Measurements from ENCODE around the gene JCAD. TPM values are rescaled to one million over a fixed set of nuclear protein-coding genes. Genes with fewer than 3 reads are reported as not detected.

The JCAD gene
- total RNA-seq, 2 experiments from 2014 or later, result not detected

DNA sequence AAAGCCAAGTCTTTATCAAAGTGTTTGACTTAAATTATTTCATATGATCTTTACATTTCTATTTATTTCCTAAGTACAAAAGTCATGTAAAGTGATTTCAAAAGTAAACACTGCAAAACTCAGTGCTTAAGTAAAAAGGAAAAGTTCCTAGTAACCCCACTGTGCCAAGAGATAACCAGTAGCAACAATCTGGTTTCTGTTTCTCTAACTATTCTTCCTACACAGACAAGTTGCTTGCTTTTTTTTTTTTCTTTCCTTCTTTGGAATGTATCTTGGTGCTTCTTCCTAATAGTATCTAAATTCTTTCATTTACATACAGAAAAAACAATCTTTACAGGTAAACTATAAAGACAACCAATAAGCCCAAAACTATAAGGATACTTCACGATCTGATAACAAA is 3.1 kb downstream of the JCAD start:
- ChIA-PET POLR2A (no interaction called here), CTCF (no interaction called here)
- no peak overlapping the region for H3K4me3 Mint-ChIP-seq
- H3K27me3 Mint-ChIP-seq, result peaks cover 42% of the 10 kb centered on the region
- H3K4me1 Mint-ChIP-seq, result peaks cover 5% of the 10 kb centered on the region
- intact Hi-C loops (cut with DNase I, micrococcal nuclease), result no loop called here
- no peaks in the 10 kb centered on the region for H3K36me3 Mint-ChIP-seq (ENCODE audit: low read depth)
- ATAC-seq (no peak), DNase-seq (no peak)
- H3K9me3 Mint-ChIP-seq (ENCODE audit: low read depth), result no peaks in the 10 kb centered on the region
- no peak overlapping the region for H3K27ac Mint-ChIP-seq

DNA sequence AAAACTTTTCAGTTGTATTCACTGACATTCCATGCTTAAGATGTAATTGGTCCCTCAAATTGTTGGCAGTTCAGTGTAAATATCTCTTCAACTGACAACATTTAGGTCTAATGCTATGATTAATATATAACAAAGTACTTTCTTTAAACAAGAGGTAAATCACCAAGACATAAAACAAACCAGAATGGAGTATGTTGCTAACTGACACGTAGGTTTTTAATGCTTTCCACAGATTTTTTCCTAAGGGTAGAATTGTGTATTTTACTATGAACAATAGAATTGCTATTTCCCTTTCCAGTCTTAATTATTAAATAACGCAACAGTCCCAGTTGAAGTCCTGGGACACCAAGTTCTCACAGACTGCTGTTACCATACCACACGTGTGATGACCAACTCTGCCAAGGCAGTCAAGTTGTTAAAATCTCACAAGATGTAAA is 4.1 kb downstream of the JCAD start:
- no peak for DNase-seq
- Mint-ChIP-seq H3K4me3 (no peak overlapping the region), H3K9me3 (ENCODE audit: low read depth) (no peaks in the 10 kb centered on the region), H3K36me3 (ENCODE audit: low read depth) (no peaks in the 10 kb centered on the region), H3K4me1 (peaks cover 5% of the 10 kb centered on the region), H3K27ac (no peak overlapping the region), H3K27me3 (peaks cover 41% of the 10 kb centered on the region)
- ATAC-seq, result no peak
- intact Hi-C loops (cut with DNase I, micrococcal nuclease), result no loop called here
- CTCF ChIA-PET, result no interaction called here
- POLR2A ChIA-PET, result no interaction called here

DNA sequence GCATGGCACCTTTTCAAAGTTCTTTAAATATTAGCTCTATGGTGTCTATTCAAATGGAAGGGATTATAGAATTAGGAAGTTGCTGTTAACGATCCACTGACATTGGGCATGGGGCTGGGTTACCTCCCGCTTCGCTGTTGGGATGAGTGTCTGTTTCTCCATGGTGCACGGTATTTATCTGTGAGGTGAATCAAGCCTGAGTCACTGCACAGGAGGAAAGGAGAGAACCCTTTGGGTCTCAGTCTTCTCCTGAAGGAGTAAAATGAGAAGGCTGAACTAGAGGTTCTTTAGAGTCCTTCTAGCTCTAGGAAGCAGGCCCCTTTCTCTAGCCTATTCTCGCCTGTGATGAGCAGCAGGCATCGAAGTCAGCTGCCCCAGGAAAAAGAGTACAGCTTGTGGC is 7.3 kb downstream of the JCAD start:
- ATAC-seq (no peak), DNase-seq (no peak)
- POLR2A ChIA-PET, result no interaction called here
- H3K27ac Mint-ChIP-seq, result no peak overlapping the region
- intact Hi-C loops (cut with DNase I, micrococcal nuclease), result no loop called here
- no peak overlapping the region for H3K4me3 Mint-ChIP-seq
- H3K9me3 Mint-ChIP-seq (ENCODE audit: low read depth), result no peaks in the 10 kb centered on the region
- peaks cover 42% of the 10 kb centered on the region for H3K27me3 Mint-ChIP-seq
- CTCF ChIA-PET, result interaction anchor here (1.4 kb wide), 1 partner anchor 50 kb away, joined by 3 read pairs; no protein-coding TSS in a partner anchor
- peaks cover 23% of the 10 kb centered on the region for H3K4me1 Mint-ChIP-seq
- H3K36me3 Mint-ChIP-seq (ENCODE audit: low read depth), result no peaks in the 10 kb centered on the region

DNA sequence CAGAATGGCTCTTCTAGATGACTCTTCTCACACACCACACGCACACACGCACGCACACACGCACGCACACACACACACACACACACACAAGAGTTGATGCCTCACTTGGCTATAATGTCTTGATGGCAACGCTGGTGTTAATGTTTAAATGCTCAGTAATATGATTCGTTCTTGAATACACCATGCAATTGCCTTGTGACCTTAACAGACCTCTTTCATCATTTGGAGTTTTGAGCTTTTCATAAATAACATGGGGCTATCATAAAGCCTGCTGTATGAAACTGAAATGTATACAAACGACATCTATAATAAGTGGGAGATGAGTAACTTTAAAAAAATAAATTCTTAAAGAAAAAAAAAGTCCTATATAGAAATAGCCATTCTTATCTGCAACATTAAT is 8.2 kb downstream of the JCAD start:
- ATAC-seq (no peak), DNase-seq (no peak)
- POLR2A ChIA-PET, result no interaction called here
- no peaks in the 10 kb centered on the region for H3K36me3 Mint-ChIP-seq (ENCODE audit: low read depth)
- H3K9me3 Mint-ChIP-seq (ENCODE audit: low read depth), result no peaks in the 10 kb centered on the region
- CTCF ChIA-PET, result interaction anchor here (1.4 kb wide), 1 partner anchor 49 kb away, joined by 3 read pairs; no protein-coding TSS in a partner anchor
- H3K4me1 Mint-ChIP-seq, result peaks cover 23% of the 10 kb centered on the region
- intact Hi-C loops (cut with DNase I, micrococcal nuclease), result no loop called here
- no peak overlapping the region for H3K27ac Mint-ChIP-seq
- H3K27me3 Mint-ChIP-seq, result peaks cover 47% of the 10 kb centered on the region
- no peak overlapping the region for H3K4me3 Mint-ChIP-seq

DNA sequence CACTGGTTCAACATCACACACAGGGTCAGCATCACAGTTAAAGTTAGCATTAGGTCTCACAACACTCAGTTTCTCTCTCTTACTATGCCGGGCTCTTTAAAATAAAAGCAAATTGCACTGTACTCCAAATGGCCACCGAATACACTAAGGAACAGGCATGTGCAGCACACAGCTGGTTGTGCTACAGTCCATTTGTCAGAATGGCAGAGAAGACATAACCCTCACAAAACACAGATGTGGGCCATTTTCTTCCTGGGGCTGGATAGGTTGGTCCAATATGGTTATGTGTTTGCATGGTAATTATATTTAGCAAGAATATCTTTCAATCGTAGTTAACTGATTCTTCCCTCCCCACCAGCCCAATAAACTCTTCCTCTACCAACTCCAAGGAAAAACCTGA is 9.0 kb downstream of the JCAD start:
- Mint-ChIP-seq H3K4me1 (peaks cover 23% of the 10 kb centered on the region), H3K4me3 (no peak overlapping the region), H3K36me3 (ENCODE audit: low read depth) (no peaks in the 10 kb centered on the region), H3K9me3 (ENCODE audit: low read depth) (no peaks in the 10 kb centered on the region), H3K27me3 (peaks cover 49% of the 10 kb centered on the region), H3K27ac (no peak overlapping the region)
- CTCF ChIA-PET, result interaction anchor here (0.6 to 1.7 kb wide), 2 partner anchors 32 to 47 kb away, joined by 3 read pairs; no protein-coding TSS in a partner anchor
- DNase-seq (no peak), ATAC-seq (no peak)
- intact Hi-C loops (cut with DNase I, micrococcal nuclease), result no loop called here
- POLR2A ChIA-PET, result no interaction called here

DNA sequence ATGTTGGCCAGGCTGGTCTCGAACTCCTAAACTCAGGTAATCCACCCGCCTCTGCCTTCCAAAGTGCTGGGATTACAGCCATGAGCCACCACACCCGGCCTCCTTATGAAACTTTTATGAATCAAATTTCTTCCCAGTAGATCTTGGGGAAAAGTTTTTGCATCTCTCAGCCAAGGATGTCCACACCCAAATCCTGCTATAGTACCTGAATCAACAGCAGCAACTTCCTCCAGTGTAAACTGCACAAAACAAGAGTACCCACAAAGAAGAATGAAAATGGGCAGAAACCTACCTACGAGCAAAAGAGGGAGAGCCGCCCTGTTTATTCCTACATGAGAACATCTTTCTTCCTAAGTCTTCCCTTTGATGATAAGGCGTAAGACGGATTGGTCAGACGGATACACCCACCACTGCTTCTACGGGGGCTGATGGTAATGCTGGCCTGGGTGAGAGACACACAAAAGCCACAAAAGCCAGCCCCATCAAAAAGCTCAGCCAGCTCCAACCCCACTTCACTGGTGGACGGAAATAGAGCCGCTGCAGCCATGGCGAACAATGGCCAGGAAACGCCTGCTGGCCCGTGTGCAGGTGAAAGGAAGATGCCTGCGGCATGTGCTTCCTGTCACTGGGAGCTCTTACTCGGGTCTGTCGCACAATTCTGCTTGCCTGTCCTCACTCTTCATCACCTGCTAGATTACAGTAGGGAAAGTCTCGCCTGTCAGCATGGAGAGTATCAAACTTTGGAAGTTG is 10.4 kb downstream of the JCAD start:
- peaks cover 53% of the 10 kb centered on the region for H3K27me3 Mint-ChIP-seq
- H3K27ac Mint-ChIP-seq, result no peak overlapping the region
- H3K36me3 Mint-ChIP-seq (ENCODE audit: low read depth), result no peaks in the 10 kb centered on the region
- H3K9me3 Mint-ChIP-seq (ENCODE audit: low read depth), result no peaks in the 10 kb centered on the region
- peak overlapping the region; percentile 44 for H3K4me3 Mint-ChIP-seq
- ChIA-PET CTCF (interaction anchor here (0.8 to 1.7 kb wide), 4 partner anchors 8 to 1281 kb away, joined by 3 to 4 read pairs (median 3); no protein-coding TSS in a partner anchor), POLR2A (no interaction called here)
- intact Hi-C loops (cut with DNase I, micrococcal nuclease), result no loop called here
- ATAC-seq, result no peak
- peaks cover 23% of the 10 kb centered on the region for H3K4me1 Mint-ChIP-seq
- no peak for DNase-seq

DNA sequence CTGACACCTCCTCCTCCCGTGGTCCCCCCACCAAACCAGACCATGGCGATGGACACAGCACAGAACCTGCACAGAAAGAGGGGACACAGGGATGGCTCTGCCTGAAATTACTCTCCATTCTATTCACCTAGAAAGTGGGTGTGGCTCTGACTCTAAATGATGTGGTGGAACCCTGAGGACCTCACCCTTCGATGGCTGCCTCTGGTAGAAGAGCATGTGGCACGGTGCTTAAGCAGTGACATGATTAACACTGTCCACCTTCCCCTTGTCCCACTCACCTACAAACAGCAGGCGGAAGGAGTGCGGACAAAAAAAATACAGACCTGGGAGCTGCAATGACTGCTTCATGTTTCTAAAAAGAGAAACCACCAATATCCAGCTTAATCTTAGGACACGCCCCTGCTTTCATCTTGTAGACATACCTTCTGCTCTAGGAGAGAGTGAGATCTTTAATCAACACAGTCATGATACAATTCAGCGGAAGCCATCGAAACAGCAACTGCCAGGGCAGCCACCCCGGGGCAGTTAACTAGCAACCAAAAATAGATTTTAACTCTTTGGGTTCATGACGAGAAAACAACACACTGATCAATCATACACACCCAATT is 11.4 kb downstream of the JCAD start:
- Mint-ChIP-seq H3K36me3 (ENCODE audit: low read depth) (no peaks in the 10 kb centered on the region), H3K9me3 (ENCODE audit: low read depth) (no peaks in the 10 kb centered on the region), H3K4me1 (peaks cover 23% of the 10 kb centered on the region), H3K27me3 (peaks cover 56% of the 10 kb centered on the region), H3K4me3 (peak overlapping the region; percentile 52), H3K27ac (no peak overlapping the region)
- ChIA-PET POLR2A (no interaction called here), CTCF (interaction anchor here (0.6 kb wide), 1 partner anchor 20 kb away, joined by 3 read pairs; no protein-coding TSS in a partner anchor)
- intact Hi-C loops (cut with DNase I, micrococcal nuclease), result no loop called here
- DNase-seq, result peak; percentile 41
- ATAC-seq, result peak; percentile 90

DNA sequence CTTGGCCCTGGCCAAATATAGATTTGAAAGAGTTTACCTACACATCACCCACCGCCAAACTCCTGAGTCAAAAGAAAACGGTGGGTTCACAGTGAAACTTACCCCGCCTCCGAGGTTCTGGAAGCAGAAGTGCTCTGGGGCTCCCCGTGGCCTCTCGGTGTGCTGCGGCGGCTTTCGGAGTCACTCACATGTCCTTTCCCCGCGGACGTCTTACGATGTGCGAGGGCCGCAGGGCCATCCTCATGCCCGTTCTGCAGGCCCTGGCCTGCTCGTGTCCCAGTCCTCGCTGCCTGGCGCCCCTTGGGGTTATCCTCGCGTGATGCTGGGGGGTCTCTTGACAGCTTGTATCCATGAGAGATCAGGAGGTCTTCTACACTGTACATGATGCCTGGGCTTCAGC is 12.0 kb downstream of the JCAD start:
- Mint-ChIP-seq H3K27ac (no peak overlapping the region), H3K4me1 (peaks cover 23% of the 10 kb centered on the region), H3K9me3 (ENCODE audit: low read depth) (no peaks in the 10 kb centered on the region), H3K4me3 (no peak overlapping the region), H3K36me3 (ENCODE audit: low read depth) (no peaks in the 10 kb centered on the region), H3K27me3 (peaks cover 58% of the 10 kb centered on the region)
- intact Hi-C loops (cut with DNase I, micrococcal nuclease), result no loop called here
- ATAC-seq (no peak), DNase-seq (no peak)
- CTCF ChIA-PET, result interaction anchor here (0.6 kb wide), 1 partner anchor 21 kb away, joined by 3 read pairs; no protein-coding TSS in a partner anchor
- POLR2A ChIA-PET, result no interaction called here

DNA sequence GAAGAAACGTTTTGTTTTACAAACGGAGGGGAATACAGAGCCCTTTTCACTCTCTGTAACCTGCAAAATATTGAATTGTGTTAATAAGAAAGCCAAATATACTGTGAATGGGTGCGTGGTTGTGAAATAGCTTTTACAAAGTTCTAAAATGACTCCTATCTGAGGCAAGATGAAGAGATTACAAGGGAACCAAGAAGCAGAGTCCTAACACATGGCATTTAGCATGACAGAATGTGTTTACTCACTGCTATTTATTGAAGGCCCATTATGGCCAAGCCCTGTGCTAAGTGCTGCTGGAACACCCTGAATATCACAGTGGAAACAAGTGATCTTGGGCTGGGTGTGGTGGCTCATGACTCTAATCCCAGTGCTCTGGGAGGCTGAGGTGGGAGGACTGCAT is 12.9 kb downstream of the JCAD start:
- peaks cover 60% of the 10 kb centered on the region for H3K27me3 Mint-ChIP-seq
- ChIA-PET CTCF (no interaction called here), POLR2A (no interaction called here)
- H3K4me1 Mint-ChIP-seq, result peaks cover 23% of the 10 kb centered on the region
- H3K36me3 Mint-ChIP-seq (ENCODE audit: low read depth), result no peaks in the 10 kb centered on the region
- no peaks in the 10 kb centered on the region for H3K9me3 Mint-ChIP-seq (ENCODE audit: low read depth)
- H3K27ac Mint-ChIP-seq, result no peak overlapping the region
- ATAC-seq (no peak), DNase-seq (no peak)
- intact Hi-C loops (cut with DNase I, micrococcal nuclease), result no loop called here
- no peak overlapping the region for H3K4me3 Mint-ChIP-seq

DNA sequence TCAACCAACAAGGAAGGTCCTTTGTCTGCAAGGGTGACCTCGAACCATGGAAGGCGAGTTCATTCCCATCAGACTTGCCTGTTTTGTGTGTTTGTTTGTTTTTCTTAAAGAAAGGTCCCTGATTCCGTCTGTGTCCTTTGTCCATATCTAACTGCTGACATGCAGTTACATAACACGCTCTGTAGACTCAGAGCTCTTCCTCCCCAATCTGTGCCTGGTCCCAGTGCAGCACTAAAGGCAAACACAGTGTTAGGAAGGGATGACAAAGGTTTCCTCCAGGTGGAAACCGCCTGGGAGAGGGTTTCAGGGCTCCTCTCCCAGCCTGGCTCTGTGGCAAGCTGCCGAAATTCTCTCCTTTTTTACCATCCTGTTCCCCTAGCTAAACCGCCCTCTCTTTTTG is 13.4 kb downstream of the JCAD start:
- CTCF ChIA-PET, result no interaction called here
- intact Hi-C loops (cut with DNase I, micrococcal nuclease), result no loop called here
- peaks cover 59% of the 10 kb centered on the region for H3K27me3 Mint-ChIP-seq

DNA sequence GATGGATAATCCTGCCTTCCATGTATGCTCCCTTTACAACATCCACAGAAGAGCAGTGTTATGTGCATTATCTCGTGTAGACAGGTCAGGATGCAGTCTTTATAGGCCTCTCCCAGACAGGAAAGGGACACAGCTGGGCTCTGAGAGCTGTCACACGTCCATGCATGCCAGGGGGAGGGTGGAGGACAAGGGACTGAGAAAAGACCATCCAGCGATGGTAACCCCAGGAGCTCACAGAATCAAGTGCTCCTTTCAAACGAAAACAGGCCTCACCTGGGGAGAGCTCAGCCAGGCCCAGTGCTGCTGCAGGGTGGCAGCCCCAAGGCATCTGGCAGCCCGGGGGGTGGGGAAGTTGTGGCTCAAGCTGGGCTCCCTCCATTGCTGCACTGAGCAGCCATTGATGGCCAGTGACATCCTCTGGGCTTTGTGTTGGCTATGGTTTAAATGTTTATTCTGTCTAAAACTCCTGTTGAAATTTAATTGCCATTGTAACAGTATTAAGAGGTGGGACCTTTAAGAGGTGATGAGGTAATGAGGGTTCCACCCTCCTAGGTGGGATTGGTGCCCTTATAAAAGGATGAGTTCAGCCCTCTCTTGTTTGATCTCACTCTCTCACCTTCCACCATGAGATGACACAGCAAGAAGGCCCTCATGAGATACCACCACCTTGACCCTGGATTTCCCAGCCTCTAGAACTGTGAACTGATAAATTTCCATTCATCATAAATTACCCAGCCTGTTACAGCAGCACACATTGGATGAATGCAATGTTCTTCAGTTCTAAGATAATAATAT is 15.7 kb downstream of the JCAD start:
- intact Hi-C loops (cut with DNase I, micrococcal nuclease), result no loop called here
- Mint-ChIP-seq H3K4me3 (no peak overlapping the region), H3K27me3 (peaks cover 54% of the 10 kb centered on the region), H3K9me3 (ENCODE audit: low read depth) (no peaks in the 10 kb centered on the region), H3K27ac (no peak overlapping the region), H3K4me1 (peaks cover 12% of the 10 kb centered on the region), H3K36me3 (ENCODE audit: low read depth) (no peaks in the 10 kb centered on the region)
- no peak for DNase-seq
- CTCF ChIA-PET, result no interaction called here
- POLR2A ChIA-PET, result no interaction called here
- ATAC-seq, result no peak

More for the DNA sequence above, 13.4 kb downstream of the JCAD start:
- Mint-ChIP-seq H3K9me3 (ENCODE audit: low read depth) (no peaks in the 10 kb centered on the region), H3K4me3 (no peak overlapping the region), H3K36me3 (ENCODE audit: low read depth) (no peaks in the 10 kb centered on the region), H3K4me1 (peaks cover 23% of the 10 kb centered on the region), H3K27ac (no peak overlapping the region)
- no peak for ATAC-seq
- DNase-seq, result no peak
- POLR2A ChIA-PET, result no interaction called here

Measured in activated CD4-positive, alpha-beta T cell treated with anti-CD3 and anti-CD28 coated beads for 36 hours (primary cell).